GM10266 (cell line): ENCODE results near the gene TPCN2.

Experiments used
- DNase-seq: peaks from one replicate; pipeline ENCODE4 v3.0.0; 2012; ENCODE audit errors: extremely low spot score
- TF ChIP-seq, protein P1 (sequence below): IDR thresholded peaks from 2 replicates; pipeline ENCODE4 v1.5.1; 2012; ENCODE audit warnings: mild to moderate bottlenecking, low read depth; ENCODE audit not compliant: control insufficient read depth, insufficient read depth; ENCODE audit errors: missing control alignments

TPCN2 gene

DNA sequence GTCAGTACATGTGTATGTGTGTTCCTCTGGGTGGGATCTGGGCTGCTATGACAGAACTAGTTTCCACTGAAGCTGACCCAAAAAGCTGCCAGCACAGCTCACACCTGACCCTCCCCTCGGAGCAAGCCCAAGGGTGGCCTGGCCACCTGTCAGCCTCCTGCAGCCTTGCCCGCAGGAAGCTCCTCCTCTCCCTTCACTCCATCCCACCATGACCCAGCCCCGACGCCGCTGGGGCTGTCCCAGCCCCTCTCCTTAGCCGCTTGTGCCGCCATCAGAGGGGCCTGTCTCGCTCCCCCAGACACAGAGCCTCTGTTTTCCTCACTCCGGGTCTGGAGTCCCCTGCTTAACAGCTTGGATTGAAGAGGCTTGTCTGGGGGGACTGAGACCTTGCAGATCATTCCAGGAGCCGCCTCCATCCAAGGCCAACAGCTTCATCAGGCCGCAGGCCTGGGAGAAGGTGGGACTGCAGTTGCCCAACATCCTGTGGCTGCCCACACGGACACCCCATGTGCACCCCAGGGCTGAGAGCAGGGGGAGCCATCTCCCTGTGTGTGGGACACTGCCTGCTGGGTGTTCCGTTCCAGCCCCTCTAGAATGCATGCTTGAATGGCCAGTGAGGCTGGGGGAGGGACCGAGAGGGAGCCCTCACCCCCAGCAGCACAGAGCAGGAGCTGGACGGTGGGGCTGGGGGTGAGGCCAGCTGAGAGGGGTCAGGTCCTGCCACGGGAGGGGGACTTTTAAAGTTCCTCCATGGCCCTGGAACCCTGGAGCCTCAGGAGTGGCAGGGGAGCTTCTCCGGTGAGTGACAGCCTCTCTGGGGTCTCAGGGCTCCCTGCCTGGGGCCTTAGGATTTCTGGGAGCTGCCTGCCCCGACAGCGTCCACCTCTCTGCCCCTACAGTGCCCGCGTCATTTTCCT, 36.4 kb upstream of the TPCN2 start:
- no peak for DNase-seq
- TF ChIP-seq, protein P1, sequence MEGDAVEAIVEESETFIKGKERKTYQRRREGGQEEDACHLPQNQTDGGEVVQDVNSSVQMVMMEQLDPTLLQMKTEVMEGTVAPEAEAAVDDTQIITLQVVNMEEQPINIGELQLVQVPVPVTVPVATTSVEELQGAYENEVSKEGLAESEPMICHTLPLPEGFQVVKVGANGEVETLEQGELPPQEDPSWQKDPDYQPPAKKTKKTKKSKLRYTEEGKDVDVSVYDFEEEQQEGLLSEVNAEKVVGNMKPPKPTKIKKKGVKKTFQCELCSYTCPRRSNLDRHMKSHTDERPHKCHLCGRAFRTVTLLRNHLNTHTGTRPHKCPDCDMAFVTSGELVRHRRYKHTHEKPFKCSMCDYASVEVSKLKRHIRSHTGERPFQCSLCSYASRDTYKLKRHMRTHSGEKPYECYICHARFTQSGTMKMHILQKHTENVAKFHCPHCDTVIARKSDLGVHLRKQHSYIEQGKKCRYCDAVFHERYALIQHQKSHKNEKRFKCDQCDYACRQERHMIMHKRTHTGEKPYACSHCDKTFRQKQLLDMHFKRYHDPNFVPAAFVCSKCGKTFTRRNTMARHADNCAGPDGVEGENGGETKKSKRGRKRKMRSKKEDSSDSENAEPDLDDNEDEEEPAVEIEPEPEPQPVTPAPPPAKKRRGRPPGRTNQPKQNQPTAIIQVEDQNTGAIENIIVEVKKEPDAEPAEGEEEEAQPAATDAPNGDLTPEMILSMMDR: no peak

DNA sequence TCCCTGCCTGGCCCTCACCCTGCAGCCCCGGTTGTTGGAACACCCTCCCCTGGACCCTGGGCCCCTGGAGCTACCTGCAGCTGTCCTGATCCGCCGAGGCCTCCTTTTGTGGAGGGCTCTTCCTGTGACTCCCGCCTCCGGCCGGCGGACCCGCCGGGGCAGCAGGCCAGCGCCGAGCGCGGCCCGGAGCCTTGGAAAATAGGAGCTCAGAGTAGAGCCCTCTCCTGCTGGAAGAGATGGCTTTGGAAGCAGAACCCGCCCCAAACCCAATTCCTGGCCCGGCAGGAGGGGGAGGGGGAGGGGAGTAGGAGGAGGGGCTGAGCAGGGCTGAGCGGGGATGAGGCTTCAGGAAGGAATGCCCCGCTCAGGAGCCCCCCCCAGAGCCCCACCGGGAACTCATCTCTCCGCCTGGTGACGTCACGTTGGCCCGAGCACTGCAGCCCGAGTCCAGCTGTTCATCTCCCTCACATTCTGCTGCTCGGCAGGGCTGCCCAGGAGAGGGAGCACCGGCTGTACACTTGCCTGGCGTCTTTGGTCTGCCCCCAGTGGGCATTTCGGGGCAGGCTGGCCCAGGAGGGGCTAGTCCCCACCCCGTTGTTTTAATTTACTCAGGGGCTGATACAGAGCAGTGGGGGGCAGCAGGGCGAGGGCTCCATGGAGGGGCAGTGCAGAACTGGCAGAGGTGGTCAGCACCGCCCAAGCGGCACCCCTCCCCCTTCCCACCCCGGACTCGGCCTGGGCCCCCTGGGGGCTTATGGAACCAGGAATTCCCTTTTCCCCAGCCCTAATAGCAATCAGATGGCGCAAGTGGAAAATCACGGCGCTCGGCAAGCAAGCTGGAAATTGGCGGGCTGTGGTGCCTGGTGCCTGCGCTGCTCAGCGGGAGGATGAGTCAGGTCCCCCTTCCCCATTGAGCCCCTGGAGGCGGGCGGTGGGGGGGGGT, 35.5 kb upstream of the TPCN2 start, which contains the start of gene MRGPRF:
Gene MRGPRF, minus strand, starts transcription at position 238 of the 943 bp plus-strand sequence. CDS start 3,345 bp downstream, outside the sequence.
- TF ChIP-seq, protein P1: no peak
- no peak for DNase-seq

DNA sequence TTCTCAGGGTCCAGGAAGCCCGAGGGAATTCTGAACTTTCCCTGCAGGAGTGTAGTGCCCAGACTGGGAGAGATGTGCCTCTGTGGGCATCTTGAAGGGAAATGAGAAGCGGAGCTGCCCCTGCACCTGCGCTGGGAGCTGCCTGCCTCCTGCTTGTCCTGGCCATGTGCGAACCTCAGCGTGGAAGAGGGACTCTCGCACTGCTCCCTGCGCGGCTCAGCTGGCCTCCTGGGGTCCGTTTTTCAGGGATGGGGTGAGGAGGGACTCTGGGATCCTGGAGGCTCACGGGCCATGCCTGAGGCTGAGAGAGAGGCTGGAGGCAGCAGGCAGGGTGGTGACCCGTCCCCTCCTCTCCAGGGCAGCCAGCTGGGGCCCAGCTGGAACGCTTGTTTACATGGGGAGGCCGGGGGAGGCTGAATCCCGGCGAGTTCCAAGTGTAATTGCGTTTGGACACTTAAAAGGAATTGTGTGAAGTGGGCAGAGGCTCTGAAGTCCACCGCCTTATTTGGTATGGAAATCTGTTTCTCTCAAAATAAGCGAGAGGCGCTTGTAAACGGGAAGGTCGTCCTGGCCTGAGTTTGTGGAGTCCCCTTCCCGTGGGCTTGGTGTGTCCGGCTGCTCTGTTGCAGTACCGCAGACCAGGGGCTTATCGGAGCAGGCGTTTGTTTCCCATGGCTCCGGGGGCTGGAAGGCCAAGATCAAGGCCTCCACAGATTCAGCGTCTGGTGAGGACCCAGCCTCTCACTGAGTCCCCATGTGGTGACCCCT, 34.5 kb upstream of the TPCN2 start:
- TF ChIP-seq, protein P1: no peak
- DNase-seq: no peak

DNA sequence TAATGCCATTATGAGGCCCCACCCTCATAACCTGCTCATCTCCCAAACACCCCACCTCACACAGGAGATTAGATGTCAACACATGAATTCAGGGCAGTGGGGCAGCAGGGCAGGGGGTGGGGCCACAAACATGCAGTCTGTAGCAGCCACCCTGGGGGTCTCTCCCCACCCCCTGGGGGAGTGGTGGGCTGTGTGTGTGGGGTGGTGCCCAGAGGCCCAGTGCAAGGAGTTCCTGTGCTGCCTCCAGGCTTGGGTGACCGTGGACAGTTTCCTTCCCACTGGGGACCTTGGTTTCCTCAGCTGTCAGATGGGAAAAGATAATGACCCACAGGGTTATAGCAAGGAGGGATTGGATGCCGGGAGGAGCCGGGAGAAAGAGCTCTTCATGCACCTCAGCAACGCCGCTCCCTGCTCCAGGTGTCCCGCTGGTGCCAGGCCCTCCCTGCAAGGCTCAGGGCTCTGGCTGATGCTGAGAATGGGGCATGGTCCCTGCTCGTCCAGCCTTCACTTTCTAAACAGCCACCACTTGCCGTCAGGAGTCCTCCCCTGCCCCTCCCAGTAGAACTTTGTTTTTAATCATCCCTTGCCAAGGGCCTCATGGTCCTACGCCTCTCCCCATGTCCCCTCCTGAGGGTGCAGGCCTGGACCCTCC, 33.7 kb upstream of the TPCN2 start:
- TF ChIP-seq, protein P1: no peak
- no peak for DNase-seq

DNA sequence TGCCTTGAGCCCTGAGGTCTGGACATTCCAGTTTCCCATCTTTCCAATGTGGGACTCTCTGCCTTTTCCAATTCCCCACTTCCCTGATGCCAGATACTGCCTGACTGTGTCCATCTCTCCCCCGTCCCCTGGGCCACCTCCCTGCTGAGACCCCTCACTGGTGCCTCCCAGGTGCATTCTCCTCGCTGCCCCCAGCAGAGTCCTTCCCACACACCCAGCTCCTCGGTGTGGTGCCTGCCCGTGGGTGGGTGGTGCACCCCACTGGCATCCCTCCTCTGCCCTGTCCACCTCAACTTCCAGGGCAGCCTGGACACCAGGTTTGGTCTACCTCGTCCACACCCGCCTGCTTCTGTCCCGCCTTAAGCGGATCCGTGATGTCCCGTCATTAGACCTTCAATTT, 30.8 kb upstream of the TPCN2 start:
- TF ChIP-seq, protein P1: no peak
- no peak for DNase-seq

DNA sequence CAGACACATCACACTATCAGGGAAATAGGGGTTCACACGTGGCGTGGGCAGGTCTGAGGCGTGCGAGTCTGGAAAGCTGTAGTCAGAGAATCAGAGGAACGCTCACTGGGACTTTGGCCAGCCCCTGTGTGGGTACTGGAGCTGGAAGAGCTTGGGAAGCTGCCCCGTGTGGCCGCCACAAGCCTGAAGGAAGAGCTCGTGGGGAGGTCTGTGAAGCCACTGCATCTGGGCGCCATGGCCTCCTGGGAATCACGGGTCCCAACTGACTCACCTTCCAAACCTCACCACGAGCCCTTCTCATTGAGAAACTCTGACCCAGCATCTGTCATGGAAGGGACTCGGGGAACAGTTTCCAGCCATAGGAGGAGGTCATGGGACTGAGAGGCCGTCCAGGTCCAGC, 29.8 kb upstream of the TPCN2 start:
- DNase-seq: no peak
- TF ChIP-seq, protein P1: no peak
